ENCODE results near the gene INMT.

Gene INMT

DNA sequence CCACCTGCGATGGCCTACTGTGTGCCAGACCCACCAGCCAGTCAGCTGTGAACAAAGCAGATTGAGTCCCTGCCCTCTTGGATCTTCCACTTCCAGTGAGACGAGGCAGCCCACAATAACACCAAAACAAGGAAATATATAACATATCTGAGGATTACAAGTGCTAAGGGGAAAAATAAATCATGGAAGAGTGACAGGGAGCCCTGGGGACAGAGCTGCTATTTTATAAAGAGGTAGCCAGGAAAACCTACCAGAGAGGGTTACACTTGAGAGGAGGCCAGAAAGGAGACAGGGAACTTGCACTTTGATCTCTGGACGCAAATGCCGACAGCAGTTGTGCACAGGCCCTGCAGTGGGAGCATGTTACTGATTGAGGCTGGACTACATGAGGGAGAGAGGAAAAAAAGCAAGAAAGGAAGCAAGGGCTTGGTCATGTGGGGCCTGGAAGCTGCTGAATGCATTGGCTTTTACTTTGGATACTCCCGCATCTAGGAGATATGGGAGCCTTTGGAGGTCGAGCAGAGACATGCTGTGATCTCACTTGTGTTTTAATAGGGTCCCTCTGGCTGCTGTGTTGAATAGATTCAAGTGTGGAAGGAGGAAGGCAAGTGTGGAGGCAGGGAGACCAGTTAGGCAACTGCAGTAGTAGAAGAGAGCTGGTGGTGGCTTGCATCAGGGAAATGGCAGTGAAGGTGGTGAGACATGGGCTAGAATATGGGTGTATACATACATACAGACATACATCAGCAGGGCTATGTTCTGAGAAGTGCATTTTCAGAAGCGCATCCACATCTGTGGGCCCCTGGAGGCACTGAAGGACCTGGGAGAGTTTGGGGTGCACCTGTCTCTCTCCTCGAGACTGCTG lies 45.5 kb downstream of the INMT start:
- TF ChIP-seq GATA3 (IDR thresholded peaks at IDR 0.05; ENCODE audit: low read depth, low read length) (no peak), GATA2 (IDR thresholded peaks at IDR 0.05; ENCODE audit: low read depth, low read length) (no peak)

- TF ChIP-seq GATA2 (IDR thresholded peaks at IDR 0.05; ENCODE audit: low read depth, low read length) (no peak), GATA3 (IDR thresholded peaks at IDR 0.05; ENCODE audit: low read depth, low read length) (no peak)
These were observed 47.5 kb downstream of the INMT start for GRCh38 chr7:30799206-30799975.

DNA sequence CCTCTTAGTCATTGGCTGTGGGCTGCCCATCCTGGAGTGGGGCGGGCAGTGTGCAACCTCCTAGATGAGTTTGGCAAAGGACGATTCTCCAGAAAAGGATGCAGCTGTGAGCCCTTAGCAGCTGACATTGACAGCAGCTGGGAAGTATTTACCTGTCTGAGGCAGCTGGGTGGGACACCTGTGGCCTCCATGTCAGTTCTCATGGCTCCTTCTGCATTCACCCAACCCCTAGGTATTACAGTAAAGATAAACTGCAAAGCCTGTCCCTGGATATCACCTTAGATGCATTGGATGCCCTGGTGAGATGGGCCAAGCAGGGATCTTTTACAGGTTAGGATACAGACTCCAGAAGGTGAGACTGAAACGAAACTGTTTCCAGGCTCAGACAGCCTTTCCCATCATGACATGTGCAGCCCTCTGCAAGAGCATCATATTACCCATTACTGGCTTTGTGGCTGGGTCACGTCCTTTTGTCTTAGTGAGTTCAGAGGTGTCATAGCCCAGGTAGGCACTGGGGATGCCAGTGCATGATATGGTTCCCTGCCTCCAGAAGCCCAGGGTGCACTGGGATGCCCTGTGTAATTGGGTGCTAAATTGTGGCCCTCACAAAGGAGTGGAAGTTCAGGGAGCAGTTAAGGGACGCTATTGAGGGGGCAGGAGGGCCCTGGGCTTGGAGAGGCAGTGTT lies 48.2 kb downstream of the INMT start:
- no peak for TF ChIP-seq GATA2 (IDR thresholded peaks at IDR 0.05; ENCODE audit: low read depth, low read length)
- no peak for TF ChIP-seq GATA3 (IDR thresholded peaks at IDR 0.05; ENCODE audit: low read depth, low read length)

- TF ChIP-seq GATA2 (IDR thresholded peaks at IDR 0.05; ENCODE audit: low read depth, low read length) = no peak
- TF ChIP-seq GATA3 (IDR thresholded peaks at IDR 0.05; ENCODE audit: low read depth, low read length) = no peak
These were observed 48.9 kb downstream of the INMT start for GRCh38 chr7:30800785-30801252.

- no peak for TF ChIP-seq GATA3 (IDR thresholded peaks at IDR 0.05; ENCODE audit: low read depth, low read length)
- TF ChIP-seq GATA2 (IDR thresholded peaks at IDR 0.05; ENCODE audit: low read depth, low read length) = no peak
These were observed 50.9 kb downstream of the INMT start for GRCh38 chr7:30802812-30803211.

DNA sequence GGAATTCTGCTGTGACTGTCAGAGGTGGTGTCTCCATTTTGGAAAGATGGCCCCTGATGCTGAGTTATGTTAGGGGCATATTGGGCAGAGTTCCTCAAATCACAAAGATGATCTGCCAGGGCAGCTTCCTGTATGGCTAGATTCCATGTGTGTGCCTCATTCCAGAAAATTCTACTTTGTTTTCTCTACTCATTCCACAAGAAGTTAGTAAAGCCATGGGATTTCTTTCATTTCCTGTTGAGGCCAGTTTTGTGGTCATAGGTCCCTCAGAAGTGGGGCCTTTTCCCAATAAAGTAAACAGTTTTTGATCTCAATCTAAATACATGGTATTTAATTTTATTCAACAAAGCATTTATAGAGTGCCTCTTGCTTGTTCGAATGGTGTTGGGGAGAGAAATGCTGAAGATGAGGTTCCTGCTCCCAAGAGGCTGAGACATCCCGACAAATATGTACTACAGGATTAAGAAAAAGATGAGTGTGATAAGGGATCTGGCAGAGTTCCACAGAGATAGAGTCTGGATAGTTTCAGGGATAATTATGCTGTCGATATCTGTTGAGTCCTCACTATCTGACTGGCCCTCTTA lies 52.2 kb downstream of the INMT start:
- peak; percentile 62; the same call in 1 of the 2 replicates for TF ChIP-seq GATA2 (IDR thresholded peaks at IDR 0.05; ENCODE audit: low read depth, low read length)
- TF ChIP-seq GATA3 (IDR thresholded peaks at IDR 0.05; ENCODE audit: low read depth, low read length) = peak; percentile 63; the same call in 1 of the 2 replicates

DNA sequence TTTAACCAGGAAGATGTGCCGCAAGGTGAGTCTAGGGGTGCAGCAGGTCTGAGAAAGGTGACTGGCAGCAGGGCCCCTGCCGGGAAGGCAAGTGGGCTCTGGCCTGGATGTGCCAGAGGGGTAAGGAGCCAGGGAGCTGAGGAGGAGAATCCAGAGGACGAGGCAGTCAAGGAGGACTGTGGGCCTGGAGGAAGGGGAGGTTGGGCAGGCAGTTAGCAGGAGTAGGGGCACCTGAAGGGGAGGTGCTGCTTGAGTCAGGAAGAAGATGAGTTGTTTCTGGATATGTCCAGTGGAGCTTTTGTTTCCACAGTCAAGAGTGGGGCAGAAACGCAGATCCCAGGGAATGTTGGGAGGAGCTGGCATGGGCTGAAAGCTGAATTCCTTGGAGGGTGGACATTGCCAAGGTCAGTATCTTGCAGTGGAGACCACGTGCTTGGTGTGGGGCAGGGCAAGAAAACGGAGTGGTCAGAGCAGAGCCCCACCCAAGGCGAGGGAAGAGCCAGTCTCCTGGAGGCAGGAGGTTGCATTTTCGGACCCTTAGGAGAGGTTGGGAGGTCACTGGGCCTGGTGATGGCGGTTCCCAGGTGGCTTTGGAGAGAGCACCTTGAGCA lies 53.3 kb downstream of the INMT start:
- no peak for TF ChIP-seq GATA3 (IDR thresholded peaks at IDR 0.05; ENCODE audit: low read depth, low read length)
- TF ChIP-seq GATA2 (IDR thresholded peaks at IDR 0.05; ENCODE audit: low read depth, low read length) = no peak

DNA sequence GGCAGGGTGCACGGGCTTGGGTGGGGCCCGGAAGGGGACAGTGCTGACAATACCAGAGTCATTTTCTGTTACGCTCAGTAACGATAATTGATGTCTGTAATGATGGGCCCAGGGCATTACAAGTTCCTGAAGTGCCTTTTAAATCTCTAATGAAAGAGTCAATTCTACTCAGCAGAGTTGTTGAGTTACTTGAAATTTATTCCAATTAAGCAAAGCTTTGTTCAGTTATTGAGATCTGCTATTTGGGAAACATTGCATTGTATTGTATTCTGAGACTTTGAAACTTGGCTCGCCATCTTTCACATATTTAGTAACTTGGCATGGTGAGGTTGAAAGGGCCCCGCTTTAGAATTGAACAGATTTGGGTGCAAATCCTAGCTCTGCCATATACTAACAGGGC lies 54.0 kb downstream of the INMT start:
- no peak for TF ChIP-seq GATA2 (IDR thresholded peaks at IDR 0.05; ENCODE audit: low read depth, low read length)
- no peak for TF ChIP-seq GATA3 (IDR thresholded peaks at IDR 0.05; ENCODE audit: low read depth, low read length)

Measured in SH-SY5Y (cell line).